ENCODE data around the gene SMCO4. TPM values are rescaled to one million over a fixed set of nuclear protein-coding genes. Genes with fewer than 3 reads are reported as not detected.

The SMCO4 gene
- total and polyA plus RNA-seq, 2 experiments from 2014 or later: 36.1 to 60.9 TPM

GRCh38 chr11:93549976-93550375 is 6.8 kb upstream of the SMCO4 start:
- Histone ChIP-seq H3K9me2 (replicated peaks; ENCODE audit: insufficient read depth) (no peaks in the 10 kb centered on the region), H3K4me3 (no peak overlapping the region), H4K20me1 (ENCODE audit: insufficient read depth, poor library complexity, severe bottlenecking) (no peaks in the 10 kb centered on the region), H3K4me1 (ENCODE audit: insufficient read depth) (no peaks in the 10 kb centered on the region), H3K36me3 (replicated peaks; ENCODE audit: insufficient read depth, low read depth) (no peaks in the 10 kb centered on the region), H2AFZ (no peak overlapping the region), H3K27me3 (no peaks in the 10 kb centered on the region), H3K79me2 (no peaks in the 10 kb centered on the region), H3K9me3 (ENCODE audit: low read depth) (no peaks in the 10 kb centered on the region), H3K4me2 (no peak overlapping the region), H3K27ac (no peak overlapping the region)
- no peak for DNase-seq (ENCODE audit: low spot score)
- 87% methylated on average over 4 of the region's 4 CpGs for WGBS (ENCODE audit: low lambda C conversion rate, missing lambda C conversion rate)
- TF ChIP-seq EZH2 (IDR thresholded peaks at IDR 0.05; ENCODE audit: borderline replicate concordance): no peak
- TF ChIP-seq EZH2phosphoT487 (IDR thresholded peaks at IDR 0.05; ENCODE audit: low read depth, severe bottlenecking, unreplicated experiment): no peak
- no peak for TF ChIP-seq CTCF (IDR thresholded peaks at IDR 0.05; ENCODE audit: poor library complexity)

DNA sequence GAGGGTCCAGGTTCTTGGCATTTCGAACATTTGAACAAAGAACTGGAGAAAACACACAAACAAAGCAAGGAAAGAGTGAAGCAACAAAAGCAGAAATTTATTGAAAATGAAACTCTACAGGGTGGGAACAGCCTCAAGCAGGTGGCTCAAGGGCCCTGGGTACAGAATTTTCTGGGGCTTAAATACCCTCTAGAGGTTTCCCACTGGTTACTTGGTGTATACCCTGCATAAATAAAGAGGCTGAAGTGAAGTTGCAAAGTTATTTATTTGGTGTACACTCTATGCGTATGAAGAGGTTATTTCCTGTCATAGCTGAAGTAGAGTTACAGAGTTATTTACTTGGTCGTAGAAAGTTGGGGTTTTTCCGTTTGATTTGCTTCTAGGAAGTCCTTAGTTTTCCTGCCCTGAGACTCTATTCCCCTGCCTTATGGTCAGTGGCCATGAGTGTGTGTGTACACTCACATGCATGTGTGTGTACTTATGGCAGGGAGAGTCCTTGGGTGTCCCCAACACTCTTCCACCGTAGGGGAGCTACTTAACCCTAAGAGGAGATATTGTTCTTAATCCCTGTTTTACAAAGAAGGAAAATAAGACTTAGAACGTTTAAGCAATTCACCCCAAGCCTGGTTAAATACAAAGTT is 5.6 kb upstream of the SMCO4 start:
- no peak for DNase-seq (ENCODE audit: low spot score)
- TF ChIP-seq EZH2phosphoT487 (IDR thresholded peaks at IDR 0.05; ENCODE audit: low read depth, severe bottlenecking, unreplicated experiment) (no peak), CTCF (IDR thresholded peaks at IDR 0.05; ENCODE audit: poor library complexity) (no peak), EZH2 (IDR thresholded peaks at IDR 0.05; ENCODE audit: borderline replicate concordance) (no peak)
- 74% methylated on average over 6 of the region's 6 CpGs for WGBS (ENCODE audit: low lambda C conversion rate, missing lambda C conversion rate)
- Histone ChIP-seq H3K27ac (no peak overlapping the region), H2AFZ (no peak overlapping the region), H4K20me1 (ENCODE audit: insufficient read depth, poor library complexity, severe bottlenecking) (no peaks in the 10 kb centered on the region), H3K9me3 (ENCODE audit: low read depth) (no peaks in the 10 kb centered on the region), H3K27me3 (no peaks in the 10 kb centered on the region), H3K4me3 (no peak overlapping the region), H3K9me2 (replicated peaks; ENCODE audit: insufficient read depth) (no peaks in the 10 kb centered on the region), H3K36me3 (replicated peaks; ENCODE audit: insufficient read depth, low read depth) (no peaks in the 10 kb centered on the region), H3K4me2 (no peak overlapping the region), H3K4me1 (ENCODE audit: insufficient read depth) (no peaks in the 10 kb centered on the region), H3K79me2 (no peaks in the 10 kb centered on the region)

GRCh38 chr11:93547773-93548172 is 4.6 kb upstream of the SMCO4 start:
- Histone ChIP-seq H2AFZ (no peak overlapping the region), H3K9me2 (replicated peaks; ENCODE audit: insufficient read depth) (no peaks in the 10 kb centered on the region), H4K20me1 (ENCODE audit: insufficient read depth, poor library complexity, severe bottlenecking) (no peaks in the 10 kb centered on the region), H3K4me3 (no peak overlapping the region), H3K27me3 (no peaks in the 10 kb centered on the region), H3K4me2 (no peak overlapping the region), H3K79me2 (no peaks in the 10 kb centered on the region), H3K36me3 (replicated peaks; ENCODE audit: insufficient read depth, low read depth) (no peaks in the 10 kb centered on the region), H3K9me3 (ENCODE audit: low read depth) (no peaks in the 10 kb centered on the region), H3K27ac (no peak overlapping the region), H3K4me1 (ENCODE audit: insufficient read depth) (no peaks in the 10 kb centered on the region)
- TF ChIP-seq CTCF (IDR thresholded peaks at IDR 0.05; ENCODE audit: poor library complexity): no peak
- WGBS (ENCODE audit: low lambda C conversion rate, missing lambda C conversion rate): 69% methylated on average over 2 of the region's 2 CpGs
- no peak for DNase-seq (ENCODE audit: low spot score)

GRCh38 chr11:93547028-93547427 is 3.8 kb upstream of the SMCO4 start:
- Histone ChIP-seq H3K79me2 (no peaks in the 10 kb centered on the region), H3K27me3 (no peaks in the 10 kb centered on the region), H3K4me1 (ENCODE audit: insufficient read depth) (peaks cover 4% of the 10 kb centered on the region), H3K9me3 (ENCODE audit: low read depth) (no peaks in the 10 kb centered on the region), H3K4me2 (no peak overlapping the region), H4K20me1 (ENCODE audit: insufficient read depth, poor library complexity, severe bottlenecking) (no peaks in the 10 kb centered on the region), H3K36me3 (replicated peaks; ENCODE audit: insufficient read depth, low read depth) (no peaks in the 10 kb centered on the region), H3K4me3 (no peak overlapping the region), H3K9me2 (replicated peaks; ENCODE audit: insufficient read depth) (no peaks in the 10 kb centered on the region), H3K27ac (no peak overlapping the region), H2AFZ (no peak overlapping the region)
- no peak for TF ChIP-seq CTCF (IDR thresholded peaks at IDR 0.05; ENCODE audit: poor library complexity)
- no peak for TF ChIP-seq EZH2 (IDR thresholded peaks at IDR 0.05; ENCODE audit: borderline replicate concordance)
- no peak for TF ChIP-seq EZH2phosphoT487 (IDR thresholded peaks at IDR 0.05; ENCODE audit: low read depth, severe bottlenecking, unreplicated experiment)
- 78% methylated on average over 2 of the region's 2 CpGs for WGBS (ENCODE audit: low lambda C conversion rate, missing lambda C conversion rate)
- DNase-seq (ENCODE audit: low spot score): no peak
